Tracheal epithelial cell (primary cell): Measurements from ENCODE around the gene ANGEL1. TPM values are rescaled to one million over a fixed set of nuclear protein-coding genes. Genes with fewer than 3 reads are reported as not detected.

ENCODE experiments used
- total RNA-seq: library from RNA; depleted of rRNA; stranded (reverse); fragments of >200 nt; gene quantifications from 2 replicates; pipeline ENCODE4 v1.2.1, GENCODE V29; 2014

ANGEL1 gene, protein sequence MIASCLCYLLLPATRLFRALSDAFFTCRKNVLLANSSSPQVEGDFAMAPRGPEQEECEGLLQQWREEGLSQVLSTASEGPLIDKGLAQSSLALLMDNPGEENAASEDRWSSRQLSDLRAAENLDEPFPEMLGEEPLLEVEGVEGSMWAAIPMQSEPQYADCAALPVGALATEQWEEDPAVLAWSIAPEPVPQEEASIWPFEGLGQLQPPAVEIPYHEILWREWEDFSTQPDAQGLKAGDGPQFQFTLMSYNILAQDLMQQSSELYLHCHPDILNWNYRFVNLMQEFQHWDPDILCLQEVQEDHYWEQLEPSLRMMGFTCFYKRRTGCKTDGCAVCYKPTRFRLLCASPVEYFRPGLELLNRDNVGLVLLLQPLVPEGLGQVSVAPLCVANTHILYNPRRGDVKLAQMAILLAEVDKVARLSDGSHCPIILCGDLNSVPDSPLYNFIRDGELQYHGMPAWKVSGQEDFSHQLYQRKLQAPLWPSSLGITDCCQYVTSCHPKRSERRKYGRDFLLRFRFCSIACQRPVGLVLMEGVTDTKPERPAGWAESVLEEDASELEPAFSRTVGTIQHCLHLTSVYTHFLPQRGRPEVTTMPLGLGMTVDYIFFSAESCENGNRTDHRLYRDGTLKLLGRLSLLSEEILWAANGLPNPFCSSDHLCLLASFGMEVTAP
- total RNA-seq, result 5.8 and 11.7 TPM in 2 replicates

DNA sequence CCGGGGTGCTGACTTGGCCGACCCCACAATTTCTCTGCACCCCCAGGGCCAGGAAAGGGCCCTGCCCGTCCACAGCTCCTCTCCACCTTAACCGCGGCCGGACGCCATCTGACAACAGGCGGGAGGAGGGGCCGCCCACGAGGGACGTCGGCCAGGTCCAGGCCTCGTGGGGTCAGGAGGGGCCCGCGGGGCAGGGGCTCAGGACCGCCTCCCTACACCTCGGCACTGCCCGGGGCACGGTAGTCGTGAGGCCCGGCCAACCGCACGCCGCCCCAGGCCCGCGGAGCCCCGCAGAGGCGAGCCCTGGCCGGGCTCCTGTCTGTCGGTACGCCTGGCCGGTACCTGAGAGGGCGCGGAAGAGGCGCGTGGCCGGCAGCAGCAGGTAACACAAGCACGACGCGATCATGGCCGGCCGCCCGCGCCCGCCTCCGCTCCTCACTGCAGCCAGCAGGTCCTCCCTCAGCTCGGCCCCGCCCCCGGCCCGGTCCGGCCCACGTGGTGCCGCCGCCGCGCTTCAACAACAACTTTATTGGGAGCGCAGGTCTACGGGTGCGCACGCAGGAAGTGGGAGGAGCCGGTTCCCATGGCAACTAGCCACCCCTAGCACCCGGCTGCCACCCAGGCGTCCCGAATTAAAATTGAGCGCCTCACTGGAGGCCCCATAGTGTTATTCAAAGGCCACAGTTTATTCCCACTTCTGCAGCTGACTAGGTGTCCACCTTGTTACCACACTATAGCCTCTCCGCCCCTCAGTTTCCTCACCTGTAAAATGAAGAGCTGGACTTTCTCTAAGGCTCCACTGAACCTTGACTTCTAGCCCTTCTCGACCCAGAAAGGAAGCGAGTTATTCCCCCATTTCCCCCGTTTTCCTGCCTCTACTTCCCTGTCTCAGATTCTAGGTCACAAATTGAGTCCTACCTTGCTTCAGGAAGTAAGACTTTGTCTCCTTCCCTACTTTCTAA lies at the start of gene ANGEL1:
Gene ANGEL1 (minus strand): TSS at position 461 of the 962 bp plus-strand sequence. CDS start 55 bp downstream, at position 406.

DNA sequence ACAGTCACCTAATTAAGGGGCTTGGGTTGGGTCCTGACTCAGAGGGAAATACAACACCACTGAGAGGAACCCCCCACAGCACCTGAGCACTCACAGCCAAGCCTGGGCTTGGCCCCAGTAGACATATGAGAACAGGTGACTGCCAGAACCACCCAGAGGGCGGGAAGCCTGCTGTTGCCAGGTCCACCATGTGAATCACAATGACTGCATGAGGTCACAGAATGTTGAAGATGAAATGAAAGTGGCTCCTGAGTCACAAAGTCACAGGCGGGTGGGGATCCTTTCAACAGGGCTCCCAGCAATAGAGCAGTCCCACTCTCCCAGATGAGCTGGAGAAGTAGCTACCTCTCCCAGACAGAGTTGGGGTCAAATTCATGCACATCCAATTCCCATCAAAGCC lies 13.4 kb upstream of the ANGEL1 start, which contains the start of gene LRRC74A:
Gene LRRC74A (plus strand): TSS at position 287 of the 400 bp plus-strand sequence. CDS start 290 bp downstream, outside the sequence.

DNA sequence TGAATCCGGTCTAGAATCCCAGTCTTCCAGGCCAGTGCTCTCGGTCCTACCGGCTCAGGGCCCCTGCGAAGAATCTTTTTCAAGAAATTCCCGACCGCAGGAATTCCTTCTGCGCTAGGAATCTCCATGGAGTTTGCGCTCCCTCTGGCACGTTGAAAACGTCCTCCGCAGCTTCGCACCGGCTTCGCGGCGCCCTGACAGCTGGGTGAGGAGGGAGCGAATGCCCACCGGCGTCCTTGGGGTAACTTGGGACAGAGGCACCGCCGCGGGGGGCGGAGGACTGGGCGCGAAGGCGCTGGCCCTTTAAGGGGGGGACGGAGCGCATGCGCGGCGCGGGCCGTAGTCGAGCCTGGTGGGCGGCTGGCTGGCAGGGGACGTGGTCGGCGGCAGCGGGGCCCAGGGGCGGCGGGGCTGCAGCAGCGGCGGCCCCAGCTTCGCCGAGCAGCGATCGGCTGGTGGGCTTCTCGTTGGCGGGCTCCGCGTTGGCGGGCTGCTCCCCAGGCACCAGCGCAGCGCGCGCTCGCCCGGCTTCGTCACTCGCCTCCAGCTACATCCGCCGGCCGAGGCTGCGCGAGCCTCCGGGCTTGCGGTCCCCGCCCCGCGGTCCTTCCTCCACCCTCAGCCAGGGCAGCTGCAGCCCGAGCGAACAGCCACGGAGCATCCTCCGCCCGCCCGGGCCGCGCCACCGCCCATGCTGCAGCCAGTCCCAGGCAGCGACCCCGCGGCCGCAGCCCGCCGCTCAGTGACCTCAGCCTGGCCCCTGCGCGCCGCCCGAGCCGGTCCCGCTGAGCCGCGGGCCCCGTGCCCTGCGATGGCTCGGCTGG lies 51.3 kb downstream of the ANGEL1 start, which contains the start of gene VASH1:
Gene VASH1 (plus strand): TSS at position 333 of the 824 bp plus-strand sequence. CDS start 1,354 bp downstream, outside the sequence.

Other genes with a start within 250 kb of the ANGEL1 start
- 1.2 TPM in 1 of 2 replicates, not detected in the other for gene VASH1, start 51.4 kb downstream of the ANGEL1 start, total RNA-seq
- gene LRRC74A, start 13.5 kb upstream of the ANGEL1 start, total RNA-seq, result not detected in 2 replicates
- gene IRF2BPL, start 215.8 kb upstream of the ANGEL1 start, total RNA-seq, result 22.9 and 30.9 TPM in 2 replicates